Activated CD8-positive, alpha-beta memory T cell treated with anti-CD3 and anti-CD28 coated beads, Interleukin-2, amount 50 U/mL, for 24 hours (primary cell): ENCODE results near the gene CENPM.
"Not testable (repeated sequence)": the region's sequence is repeated elsewhere in the genome, so short reads cannot be mapped to it uniquely, and the experiment has no call there.

ENCODE experiments used
- DNase-seq: peaks from one replicate; pipeline ENCODE4 v3.0.0-alpha.2; 2020; ENCODE audit errors: extremely low read depth

CENPM gene

DNA sequence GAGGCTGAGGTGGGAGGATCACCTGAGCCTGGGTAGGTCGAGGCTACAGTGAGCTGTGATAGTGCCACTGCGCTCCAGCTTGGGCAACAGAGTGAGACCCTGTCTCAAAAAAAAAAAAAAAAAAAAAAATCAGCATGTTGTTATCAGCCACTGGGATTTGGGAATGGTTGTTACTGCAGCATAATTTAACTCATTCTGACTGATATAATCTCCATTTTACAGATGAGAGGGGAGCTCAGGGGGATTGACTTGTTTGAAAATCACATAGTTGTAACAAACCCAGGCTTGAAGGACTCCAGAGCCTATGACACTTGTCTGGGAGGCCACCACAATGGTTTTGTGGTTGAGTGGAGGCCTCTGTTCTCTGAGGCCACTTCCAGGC lies 19.3 kb upstream of the CENPM start:
- DNase-seq, result no peak

- DNase-seq, result no peak
These were observed 17.1 kb upstream of the CENPM start for GRCh38 chr22:41964112-41964491.

DNA sequence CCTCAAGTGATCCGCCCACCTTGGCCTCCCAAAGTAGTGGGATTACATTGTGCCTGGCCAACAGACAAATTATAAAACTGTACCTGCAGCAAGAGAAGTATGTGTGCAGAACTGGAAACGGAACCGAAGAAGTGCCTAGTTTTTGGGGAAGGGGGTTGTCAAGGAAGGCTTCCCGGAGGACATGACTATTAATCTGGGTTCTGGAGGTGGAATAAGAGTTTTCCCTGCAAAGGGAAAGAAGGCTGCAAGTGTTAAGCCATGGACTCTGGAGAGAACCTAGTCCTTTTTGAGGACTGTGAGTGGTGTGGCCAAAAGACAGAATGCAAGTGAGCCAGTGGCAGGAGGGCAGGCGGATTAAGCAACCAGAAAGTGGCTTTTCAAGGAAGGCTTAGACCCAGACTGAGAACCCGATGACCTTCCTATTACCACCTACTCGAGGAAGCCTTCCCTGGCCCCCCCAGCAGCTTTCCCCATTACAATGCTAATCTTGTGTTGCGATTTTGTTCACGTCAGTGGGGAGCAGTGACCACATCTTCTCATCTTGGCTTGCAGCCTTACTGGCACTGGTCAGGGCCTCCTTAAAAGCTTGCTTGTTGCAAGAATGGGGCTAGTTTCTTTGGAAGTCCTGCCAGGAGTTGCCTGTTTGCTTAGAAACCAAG lies 16.6 kb upstream of the CENPM start:
- no peak for DNase-seq

- no peak for DNase-seq
These were observed 11.1 kb upstream of the CENPM start for GRCh38 chr22:41957941-41958556.

- no peak for DNase-seq
These were observed 5.8 kb upstream of the CENPM start for GRCh38 chr22:41952713-41953112.

GRCh38 chr22:41951898-41952474 lies 5.0 kb upstream of the CENPM start, which contains the start of gene SMIM45:
TSS of gene SMIM45 (plus strand) at chr22:41952150.
- DNase-seq, result no peak

GRCh38 chr22:41949297-41949965 lies 2.5 kb upstream of the CENPM start:
- no peak for DNase-seq

DNA sequence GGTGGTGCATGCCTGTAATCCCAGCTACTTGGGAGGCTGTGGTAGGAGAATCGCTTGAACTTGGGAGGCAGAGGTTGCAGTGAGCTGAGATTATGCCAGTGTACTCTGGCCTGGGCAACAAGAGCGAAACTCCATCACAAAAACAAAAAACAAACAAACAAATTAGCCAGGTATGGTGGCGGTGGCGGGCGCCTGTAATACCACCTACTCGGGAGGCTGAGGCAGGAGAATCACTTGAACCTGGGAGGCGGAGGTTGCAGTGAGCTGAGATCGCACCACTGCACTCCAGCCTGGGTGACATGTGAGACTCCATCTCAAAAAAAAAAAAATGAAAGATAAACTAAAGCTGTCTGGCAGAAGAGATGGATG lies 2.0 kb upstream of the CENPM start:
- not testable (repeated sequence) for DNase-seq

GRCh38 chr22:41948142-41948541 lies 1.2 kb upstream of the CENPM start:
- DNase-seq, result no peak

- no peak for DNase-seq
These were observed 600 bp upstream of the CENPM start for GRCh38 chr22:41947424-41948080.

DNA sequence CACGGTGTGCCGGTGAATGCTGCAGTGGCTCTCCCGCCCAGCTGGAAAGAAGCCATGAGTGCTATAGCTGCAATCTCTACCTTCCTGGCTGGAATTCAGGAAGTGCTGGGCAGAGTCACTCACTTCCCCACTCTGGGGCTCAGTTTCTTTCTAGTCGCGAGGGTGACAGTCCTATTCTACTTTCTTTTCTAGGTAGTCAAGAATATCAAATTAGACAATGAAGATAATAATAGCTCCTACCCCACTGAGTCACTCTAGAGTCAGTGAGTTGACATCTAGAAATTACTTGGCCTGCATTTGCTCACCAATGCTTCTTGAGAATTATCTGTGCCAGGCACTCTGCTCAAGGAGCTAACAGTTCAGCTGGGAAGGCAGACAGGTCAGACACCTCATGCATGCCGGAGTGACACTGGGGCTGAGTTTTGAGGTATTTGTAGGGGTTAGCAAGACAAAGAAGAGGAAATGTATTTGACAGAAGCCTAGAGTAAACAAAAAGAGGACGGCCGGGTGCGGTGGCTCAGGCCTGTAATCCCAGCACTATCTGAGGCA lies 3.2 kb downstream of the CENPM start:
- DNase-seq, result no peak

- DNase-seq, result peak; percentile 62
These were observed 5.9 kb downstream of the CENPM start for GRCh38 chr22:41940832-41941765.

DNA sequence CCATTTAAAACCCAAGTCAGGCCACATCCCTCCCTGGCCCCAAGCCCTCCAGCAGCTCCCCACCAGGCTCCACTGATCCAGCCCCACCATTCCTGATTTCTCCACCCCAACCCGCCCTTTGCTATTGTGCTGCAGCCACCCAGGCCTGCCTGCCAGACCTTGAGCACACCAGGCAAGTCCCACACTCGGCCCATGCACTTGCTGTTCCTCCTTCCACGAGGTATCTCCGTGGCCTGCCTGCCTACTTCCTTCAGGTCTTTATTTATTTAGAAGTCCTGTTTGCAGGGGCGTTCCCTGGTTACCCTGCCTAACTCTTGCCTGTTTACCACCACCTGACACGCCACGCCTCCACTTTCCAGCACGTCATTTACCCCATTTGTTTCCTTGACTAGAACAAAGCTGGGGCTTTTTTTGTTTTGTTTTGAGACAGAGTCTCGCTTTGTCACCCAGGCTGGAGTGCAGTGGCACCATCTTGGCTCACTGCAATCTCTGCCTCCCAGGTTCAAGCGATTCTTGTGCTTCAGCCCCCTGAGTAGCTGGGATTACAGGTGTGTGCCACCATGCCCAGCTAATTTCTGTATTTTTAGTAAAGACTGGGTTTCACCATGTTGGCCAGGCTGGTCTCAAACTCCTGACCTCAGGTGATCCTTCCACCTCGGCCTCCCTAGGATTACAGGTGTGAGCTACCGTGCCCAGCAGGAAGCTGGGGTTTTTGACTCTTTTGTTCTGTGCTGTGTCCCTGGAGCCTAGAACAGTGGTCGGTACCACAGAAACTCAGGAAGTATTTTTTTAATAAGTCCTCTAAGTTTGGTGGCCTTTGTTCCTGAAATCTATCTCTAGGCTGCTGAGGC lies 6.7 kb downstream of the CENPM start:
- peak; percentile 90 for DNase-seq

DNA sequence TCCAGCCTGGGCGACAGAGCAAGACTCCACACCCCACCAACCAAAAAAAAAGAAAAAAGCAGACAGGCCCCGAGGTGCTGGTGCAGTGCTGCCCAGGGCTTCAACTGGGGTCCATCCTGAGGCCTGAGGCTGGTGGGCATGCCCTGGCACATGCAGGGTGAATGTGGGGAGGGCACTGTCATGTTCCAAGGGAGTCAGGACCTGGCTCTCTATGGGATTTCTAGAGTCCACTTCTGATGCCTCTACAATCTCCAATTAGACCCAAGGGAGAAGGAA lies 10.1 kb downstream of the CENPM start:
- no peak for DNase-seq

DNA sequence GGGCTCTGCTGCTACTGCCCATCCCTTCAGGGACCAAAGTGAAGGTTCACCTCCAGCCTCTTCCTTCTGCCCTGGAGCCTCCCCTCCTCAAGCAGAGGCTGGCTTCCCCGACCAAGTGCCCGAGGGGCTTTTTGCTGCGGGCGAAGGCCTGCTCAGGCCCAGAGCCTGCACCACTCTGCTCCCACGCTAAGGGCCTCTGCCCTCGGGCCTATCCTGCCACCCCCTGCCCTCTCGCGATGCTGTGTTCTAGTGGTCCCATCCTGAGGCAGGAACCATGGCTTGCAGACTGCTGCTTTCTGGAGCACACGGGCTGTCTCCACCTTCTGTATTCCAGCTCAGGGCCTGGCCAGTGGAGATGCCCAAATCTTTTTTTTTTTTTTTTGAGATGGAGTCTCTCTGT lies 11.4 kb downstream of the CENPM start:
- no peak for DNase-seq

DNA sequence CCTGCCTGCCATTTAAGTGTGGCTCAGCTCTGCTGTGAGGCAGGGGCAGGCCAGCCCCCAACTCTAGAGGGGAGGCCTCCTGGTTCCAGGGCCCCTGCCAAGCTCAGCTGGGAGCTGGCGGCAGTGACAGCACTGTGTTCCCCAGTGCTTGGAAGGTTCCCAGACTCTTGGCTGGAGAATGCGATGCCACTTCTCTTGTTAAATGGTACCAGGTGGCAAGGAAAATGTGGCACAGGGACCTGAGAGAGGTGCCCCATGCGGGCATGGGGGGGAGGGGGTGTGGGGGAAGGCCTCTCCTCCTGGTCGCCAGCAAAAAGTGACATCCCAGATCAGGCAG lies 12.0 kb downstream of the CENPM start:
- no peak for DNase-seq

- DNase-seq, result no peak
These were observed 12.5 kb downstream of the CENPM start for GRCh38 chr22:41934284-41935014.

- DNase-seq, result no peak
These were observed 13.4 kb downstream of the CENPM start for GRCh38 chr22:41933411-41934177.

- no peak for DNase-seq
These were observed 14.6 kb downstream of the CENPM start for GRCh38 chr22:41932353-41932752.
